ENCODE results near the gene FZD10. TPM values are rescaled to one million over a fixed set of nuclear protein-coding genes. Genes with fewer than 3 reads are reported as not detected.

FZD10 gene
- total and polyA plus RNA-seq, 12 donors = 0.07 to 0.44 (median 0.14) TPM; not detected in 3

GRCh38 chr12:130169256-130169655 lies 7.0 kb downstream of the FZD10 start:
- Histone ChIP-seq H3K4me1 (replicated peaks in 1 of 2) (no peaks in the 10 kb centered on the region), H3K27me3 (peaks cover 3% of the 10 kb centered on the region), H3K4me3 (no peak overlapping the region), H3K36me3 (replicated peaks in 1 of 2) (no peaks in the 10 kb centered on the region), H3K9me3 (replicated peaks in 1 of 3) (no peaks in the 10 kb centered on the region), H3K27ac (no peak overlapping the region)
- DNase-seq = no peak
- intact Hi-C loops (cut with DNase I) = no loop called here
- TF ChIP-seq POLR2A (IDR thresholded peaks at IDR 0.05) (no peak), CTCF (IDR thresholded peaks at IDR 0.05) (no peak)
- 27 to 36% (median 28%) methylated on average over 6 of the region's 6 CpGs for WGBS, 4 donors

- no peak for DNase-seq
- intact Hi-C loops (cut with DNase I) = no loop called here
- Histone ChIP-seq H3K27me3 (peaks cover 3% of the 10 kb centered on the region), H3K4me1 (replicated peaks in 1 of 2) (no peaks in the 10 kb centered on the region), H3K27ac (no peak overlapping the region), H3K36me3 (replicated peaks in 1 of 2) (no peaks in the 10 kb centered on the region), H3K9me3 (replicated peaks in 1 of 3) (no peaks in the 10 kb centered on the region), H3K4me3 (no peak overlapping the region)
- no peak for TF ChIP-seq CTCF (IDR thresholded peaks at IDR 0.05)
- TF ChIP-seq POLR2A (IDR thresholded peaks at IDR 0.05) = no peak
- WGBS, 4 donors = 54 to 64% (median 61%) methylated on average over 6 of the region's 6 CpGs
Measured at GRCh38 chr12:130169924-130170323, 7.7 kb downstream of the FZD10 start.

- WGBS, 4 donors = 40 to 52% (median 44%) methylated on average over 11 of the region's 11 CpGs
- H3K9me3 ChIP-seq (replicated peaks in 1 of 3) = no peaks in the 10 kb centered on the region
- H3K27me3 ChIP-seq = peaks cover 3% of the 10 kb centered on the region
- no peak for DNase-seq
- TF ChIP-seq POLR2A (IDR thresholded peaks at IDR 0.05) (no peak), CTCF (IDR thresholded peaks at IDR 0.05) (no peak)
- no peaks in the 10 kb centered on the region for H3K4me1 ChIP-seq (replicated peaks in 1 of 2)
- H3K27ac ChIP-seq = no peak overlapping the region
- H3K36me3 ChIP-seq (replicated peaks in 1 of 2) = no peaks in the 10 kb centered on the region
- H3K4me3 ChIP-seq = no peak overlapping the region
- intact Hi-C loops (cut with DNase I) = no loop called here
Measured at GRCh38 chr12:130170611-130171010, 8.3 kb downstream of the FZD10 start.

GRCh38 chr12:130177635-130178242 lies 15.5 kb downstream of the FZD10 start:
- intact Hi-C loops (cut with DNase I) = no loop called here
- Histone ChIP-seq H3K9me3 (replicated peaks in 1 of 3) (no peaks in the 10 kb centered on the region), H3K4me1 (replicated peaks in 1 of 2) (no peaks in the 10 kb centered on the region), H3K27ac (no peak overlapping the region), H3K36me3 (replicated peaks in 1 of 2) (no peaks in the 10 kb centered on the region), H3K27me3 (peaks cover 7% of the 10 kb centered on the region), H3K4me3 (no peak overlapping the region)
- TF ChIP-seq CTCF (IDR thresholded peaks at IDR 0.05) (no peak), POLR2A (IDR thresholded peaks at IDR 0.05) (no peak)
- DNase-seq = no peak
- WGBS, 4 donors = 9 to 10% (median 9%) methylated on average over 14 of the region's 14 CpGs

Data from adrenal gland (tissue), 12 donors.